Tongue (tissue), 2 donors: ENCODE results near the gene SLC44A4. TPM values are rescaled to one million over a fixed set of nuclear protein-coding genes. Genes with fewer than 3 reads are reported as not detected.
"Not testable (repeated sequence)": the region's sequence is repeated elsewhere in the genome, so short reads cannot be mapped to it uniquely, and the experiment has no call there.

Source experiments
- DNase-seq: peaks from one replicate; pipeline ENCODE4 v3.0.0-alpha.2; 2015
- total RNA-seq: library from RNA; depleted of rRNA; stranded (reverse); fragments of >200 nt; gene quantifications from one replicate; pipeline ENCODE4 v1.2.3, GENCODE V29; 2014

SLC44A4 gene
- total RNA-seq, 1 donor from 2014 or later = 1.7 TPM

- DNase-seq = no peak
Measured at GRCh38 chr6:31879143-31879542, 346 bp upstream of the SLC44A4 start.

DNA sequence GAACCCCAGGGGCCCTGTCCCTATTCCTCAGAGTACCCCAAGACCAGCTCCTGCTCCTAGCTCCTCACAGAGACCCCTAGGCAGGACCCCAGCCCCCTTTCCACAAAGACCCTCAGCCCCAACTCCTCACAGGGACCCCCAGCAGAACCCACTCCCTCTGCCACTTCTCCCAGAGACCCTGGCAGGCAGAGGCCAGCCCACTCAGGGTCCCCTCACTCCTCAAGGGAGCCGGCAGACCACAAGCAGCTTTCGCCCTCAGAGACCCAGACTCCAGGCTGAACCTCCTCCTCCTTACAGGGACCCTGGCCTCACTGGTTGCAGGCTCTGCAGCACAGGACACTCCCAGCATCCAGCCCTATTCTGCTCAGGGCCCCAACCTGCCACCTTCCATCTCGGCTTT lies 575 bp downstream of the SLC44A4 start:
- DNase-seq = no peak

DNA sequence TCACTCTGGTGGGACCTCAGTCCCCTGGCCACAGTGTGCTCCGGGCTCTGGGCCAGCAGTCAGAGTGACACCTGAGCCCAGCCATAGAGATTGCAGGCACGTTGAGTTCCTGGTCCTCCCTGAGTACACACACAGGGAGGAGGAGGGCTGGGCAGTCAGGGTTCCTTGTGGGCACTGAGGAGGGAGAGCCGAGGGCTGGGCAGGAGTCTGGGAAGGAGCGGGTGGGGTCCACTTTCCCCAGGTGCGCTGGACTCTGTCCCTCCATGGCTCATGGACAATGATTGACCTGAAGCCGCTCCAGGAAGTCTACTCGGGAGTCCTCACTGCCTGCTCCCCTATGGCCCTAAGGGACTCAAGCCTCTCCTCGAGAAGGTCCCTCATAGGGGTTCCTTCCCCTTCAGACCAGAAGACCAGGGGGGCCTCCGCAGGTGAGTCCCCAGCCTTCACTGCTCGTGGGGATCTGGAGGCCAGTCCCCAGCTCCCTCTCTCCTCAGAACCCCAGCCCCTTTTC lies 1.1 kb downstream of the SLC44A4 start:
- no peak for DNase-seq

GRCh38 chr6:31877125-31877650 lies 1.6 kb downstream of the SLC44A4 start:
- no peak for DNase-seq

- DNase-seq = no peak
Measured at GRCh38 chr6:31876357-31876756, 2.4 kb downstream of the SLC44A4 start.

DNA sequence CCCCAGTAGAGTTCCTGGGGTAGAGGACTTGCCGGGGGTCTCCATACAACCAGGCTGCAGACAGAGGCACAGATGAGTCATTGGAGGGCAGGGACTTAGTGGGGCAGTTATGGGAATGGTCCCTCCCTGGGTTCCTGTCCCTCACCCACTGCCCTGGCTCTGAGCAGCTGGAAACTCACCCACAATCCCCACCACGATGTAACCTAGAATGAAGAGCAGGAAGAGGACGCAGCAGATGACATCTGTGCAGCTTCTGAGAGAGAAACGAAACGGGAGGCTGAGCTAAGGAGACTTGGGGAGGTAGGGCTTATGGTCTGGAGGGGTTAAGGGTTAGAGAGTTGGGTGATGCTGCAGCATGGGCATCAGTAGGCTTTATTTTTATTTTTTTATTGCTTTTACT lies 2.9 kb downstream of the SLC44A4 start:
- DNase-seq = no peak

DNA sequence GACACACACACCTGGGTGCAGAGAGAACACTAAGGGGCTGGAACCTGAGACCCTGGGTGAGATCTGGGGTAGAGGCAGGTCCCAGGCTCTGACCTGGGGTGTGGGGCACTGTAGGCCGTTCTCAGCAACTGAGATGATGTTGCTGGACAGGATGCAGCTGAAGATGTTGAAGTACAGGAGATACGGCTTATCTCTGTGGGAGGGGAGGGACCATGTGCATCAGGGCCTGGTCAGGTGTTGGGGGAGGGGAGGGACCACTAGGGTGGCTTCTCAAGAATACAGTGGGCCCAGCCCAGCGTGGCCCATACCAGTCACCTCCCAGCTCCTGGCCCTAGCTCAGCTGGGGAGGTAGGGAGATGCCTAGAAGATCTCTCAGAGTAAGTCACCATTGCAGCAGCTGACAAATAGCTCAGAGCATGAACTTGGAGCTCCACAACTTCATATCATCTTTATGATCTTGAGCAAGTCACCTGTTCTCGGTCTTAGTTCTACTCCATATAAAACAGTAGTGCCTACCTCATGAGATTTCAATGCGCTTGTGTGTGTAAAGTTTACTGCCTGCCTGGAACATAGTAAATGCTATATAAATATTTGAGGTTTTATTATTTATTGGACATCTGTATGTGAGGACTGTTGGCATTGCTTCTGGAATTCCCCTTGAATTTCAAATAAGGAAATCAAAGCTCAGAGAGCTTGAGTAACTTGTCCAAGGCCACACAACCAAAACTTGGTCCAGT lies 3.8 kb downstream of the SLC44A4 start:
- no peak for DNase-seq

DNA sequence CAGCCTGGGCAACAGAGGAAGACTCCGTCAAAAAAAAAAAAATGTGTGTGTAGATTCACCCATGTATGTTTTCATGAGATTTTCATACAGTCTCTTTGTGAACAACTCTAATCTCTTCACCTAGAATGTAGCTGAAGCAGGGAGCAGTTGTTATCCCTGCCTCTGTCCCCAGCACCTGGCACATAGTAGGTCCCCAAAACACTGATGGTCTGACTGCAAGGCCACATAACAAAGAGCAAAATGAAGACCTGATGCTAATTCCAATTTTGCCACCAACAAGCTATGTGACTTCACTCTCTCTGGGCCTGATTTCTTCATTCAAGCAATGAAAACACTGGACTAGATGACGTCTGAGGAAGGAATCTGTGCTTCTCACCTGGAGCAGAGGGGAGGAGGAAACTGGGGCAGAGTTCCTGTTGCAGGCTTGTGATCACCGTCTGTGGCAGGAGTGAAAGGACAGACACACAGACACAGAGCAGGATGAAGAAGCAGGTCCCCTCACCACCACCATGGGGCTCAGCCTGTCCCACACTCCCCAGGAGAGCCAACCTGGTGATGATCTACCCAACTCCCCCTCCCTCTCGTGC lies 4.6 kb downstream of the SLC44A4 start:
- DNase-seq = no peak

DNA sequence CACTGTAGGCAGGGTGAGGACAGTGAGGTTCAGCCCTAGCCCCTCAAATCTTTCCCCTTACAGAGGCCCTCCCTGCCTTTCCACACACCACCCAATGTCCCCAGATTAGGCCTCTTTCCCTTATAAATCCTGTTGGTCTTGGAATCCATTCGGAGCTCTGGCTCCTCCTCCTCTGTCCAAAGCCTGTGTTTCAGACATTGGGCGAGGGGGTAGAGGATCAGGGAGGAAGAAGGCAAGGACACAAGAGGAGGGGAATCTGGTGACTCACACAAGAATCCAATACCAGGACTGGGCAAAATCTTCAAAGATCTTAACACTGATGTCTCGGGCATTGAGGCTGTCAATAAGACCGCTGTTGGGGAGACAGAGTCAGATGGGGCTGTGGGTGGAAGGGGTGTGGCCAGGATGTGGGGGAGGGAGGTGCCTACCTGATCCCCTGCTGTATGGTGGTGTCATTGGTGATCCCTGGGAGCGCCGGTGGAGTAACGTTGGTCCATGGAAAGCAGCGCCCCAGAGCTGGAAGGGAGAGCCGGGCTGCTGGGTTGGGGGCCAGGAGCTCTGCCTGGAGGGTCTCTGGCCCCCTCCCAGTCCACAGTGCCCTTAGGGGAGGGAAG lies 7.6 kb downstream of the SLC44A4 start:
- DNase-seq = peak; percentile 34

- no peak for DNase-seq
Measured at GRCh38 chr6:31870385-31870921, 8.3 kb downstream of the SLC44A4 start.

- no peak for DNase-seq
Measured at GRCh38 chr6:31869343-31869742, 9.5 kb downstream of the SLC44A4 start.

- DNase-seq = not testable (repeated sequence)
Measured at GRCh38 chr6:31868658-31868971, 10.2 kb downstream of the SLC44A4 start.

DNA sequence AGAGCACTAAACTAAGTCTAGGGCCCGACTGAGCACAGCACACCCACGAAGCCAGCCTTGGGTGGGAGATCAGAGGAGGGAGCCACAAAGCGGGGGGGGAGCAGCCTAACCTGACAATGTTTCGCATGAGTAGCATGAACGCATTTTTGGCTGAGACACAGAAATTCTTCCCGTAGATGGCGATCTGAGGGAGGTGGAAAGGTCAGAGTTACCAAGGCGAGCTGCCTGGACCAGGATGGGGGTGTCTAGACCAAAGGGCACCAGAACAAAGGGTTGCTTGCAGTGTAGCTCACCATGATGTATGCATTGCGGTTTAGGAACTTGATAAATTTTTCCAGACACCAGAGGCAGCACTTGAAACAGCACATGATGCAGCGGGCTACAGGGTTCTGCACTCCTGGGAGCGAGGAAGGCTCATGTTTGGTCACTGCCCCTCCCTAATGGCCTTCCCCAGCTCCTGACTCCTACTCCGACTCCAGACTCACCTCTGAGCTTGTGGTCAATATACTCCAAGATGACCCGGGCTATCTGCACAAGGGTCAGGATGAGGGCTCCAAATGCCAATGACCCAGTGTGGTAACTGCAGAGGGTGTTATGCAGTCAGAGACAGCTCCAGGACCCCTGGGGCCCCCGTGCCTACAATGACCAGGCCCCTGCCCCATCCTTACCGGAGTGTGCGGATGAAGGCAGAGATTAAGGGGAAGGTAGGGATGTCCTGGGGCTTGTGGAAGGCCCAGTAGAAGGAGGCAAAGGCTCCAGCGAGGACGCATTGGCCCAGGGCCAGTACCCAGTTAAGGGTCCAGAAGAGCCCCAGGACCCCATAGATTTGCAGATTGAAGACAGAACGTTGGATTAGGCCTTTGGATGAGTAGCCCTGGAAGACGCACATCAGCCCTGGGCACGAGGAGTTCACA lies 13.3 kb downstream of the SLC44A4 start:
- DNase-seq = no peak

- DNase-seq = no peak
Measured at GRCh38 chr6:31864818-31865204, 14.0 kb downstream of the SLC44A4 start.

DNA sequence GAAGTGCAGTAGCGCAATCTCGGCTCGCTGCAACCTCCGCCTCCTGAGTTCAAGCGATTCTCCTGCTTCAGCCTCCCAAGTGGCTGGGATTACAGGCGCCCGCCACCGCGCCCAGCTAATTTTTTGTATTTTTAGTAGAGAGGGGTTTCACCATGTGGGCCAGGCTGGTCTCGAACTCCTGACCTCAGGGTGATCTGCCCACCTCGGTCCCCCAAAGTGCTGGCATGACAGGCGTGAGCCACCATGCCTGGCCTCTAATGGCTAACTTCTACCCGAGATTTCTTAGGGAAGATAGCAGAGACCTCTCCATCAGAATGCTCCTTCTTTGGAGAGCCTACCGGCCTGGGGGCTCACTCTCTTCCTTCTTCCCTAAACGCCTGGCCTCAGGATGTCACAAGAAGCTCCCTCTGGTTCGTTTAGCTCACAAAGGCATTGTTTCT lies 14.7 kb downstream of the SLC44A4 start:
- not testable (repeated sequence) for DNase-seq

GRCh38 chr6:31862344-31863235 lies 16.2 kb downstream of the SLC44A4 start, which contains the start of gene NEU1:
TSS of gene NEU1 (minus strand) at chr6:31862821. CDS start at chr6:31862776, 45 bp downstream.
- DNase-seq = peak; percentile 100

DNA sequence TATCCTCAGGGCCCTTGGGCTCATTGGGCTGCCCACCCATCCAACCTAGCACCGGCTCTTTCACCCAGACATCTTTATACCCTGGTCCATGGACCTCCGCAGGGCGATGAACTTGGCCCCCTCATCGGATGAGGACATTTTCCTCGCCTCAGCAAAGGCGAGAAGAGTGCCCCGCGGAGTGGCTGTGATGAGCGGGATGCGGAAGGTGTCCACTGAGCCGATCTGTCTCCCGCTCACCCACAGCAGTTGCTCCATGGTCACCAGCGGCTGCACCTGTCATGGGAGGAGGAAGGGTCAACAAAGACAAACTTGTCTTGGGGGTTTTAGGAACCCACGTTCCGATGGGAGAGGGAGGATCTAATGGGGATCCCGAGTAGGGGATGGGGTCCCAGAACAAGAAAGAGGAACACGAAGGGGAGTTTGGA lies 16.9 kb downstream of the SLC44A4 start:
- no peak for DNase-seq

- DNase-seq = no peak
Measured at GRCh38 chr6:31861150-31861549, 17.6 kb downstream of the SLC44A4 start.

DNA sequence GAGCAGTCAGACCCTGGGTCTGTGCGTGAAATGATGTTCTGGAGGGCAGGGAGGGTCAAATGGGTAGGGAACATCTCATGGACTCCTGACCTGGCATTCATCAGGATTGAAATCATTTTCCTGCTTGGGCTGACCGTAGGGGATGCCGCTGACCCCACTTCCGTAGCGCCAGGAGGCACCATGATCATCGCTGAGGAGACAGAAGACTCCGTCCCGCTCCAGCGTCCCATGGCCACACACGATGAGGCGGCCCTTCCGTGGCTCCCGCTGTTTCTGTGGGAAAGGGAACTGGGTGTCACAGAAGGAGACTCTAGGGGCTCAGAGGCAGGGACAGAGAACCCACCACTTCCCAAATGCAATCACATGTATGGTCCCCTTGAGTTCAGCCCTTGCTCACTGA lies 18.4 kb downstream of the SLC44A4 start:
- DNase-seq = no peak

DNA sequence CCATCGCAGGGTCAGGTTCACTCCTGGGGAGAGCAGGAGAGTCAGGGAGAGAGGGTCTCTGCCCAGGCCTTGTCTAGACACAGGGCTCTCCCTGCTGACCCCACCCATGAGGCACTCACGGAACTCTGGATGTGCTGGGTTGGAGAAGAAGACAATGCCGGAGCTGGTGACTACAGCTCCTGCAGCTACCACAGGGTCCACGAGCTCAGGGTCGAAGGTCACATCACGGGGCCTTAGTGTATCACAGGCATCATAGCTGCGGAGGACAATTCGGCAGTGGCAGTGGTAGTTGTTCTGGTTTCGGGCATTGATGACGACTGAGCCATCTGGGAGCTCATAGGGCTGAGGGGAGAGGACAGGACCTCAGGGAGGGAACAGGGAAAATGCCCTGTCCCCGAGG lies 18.9 kb downstream of the SLC44A4 start:
- no peak for DNase-seq

DNA sequence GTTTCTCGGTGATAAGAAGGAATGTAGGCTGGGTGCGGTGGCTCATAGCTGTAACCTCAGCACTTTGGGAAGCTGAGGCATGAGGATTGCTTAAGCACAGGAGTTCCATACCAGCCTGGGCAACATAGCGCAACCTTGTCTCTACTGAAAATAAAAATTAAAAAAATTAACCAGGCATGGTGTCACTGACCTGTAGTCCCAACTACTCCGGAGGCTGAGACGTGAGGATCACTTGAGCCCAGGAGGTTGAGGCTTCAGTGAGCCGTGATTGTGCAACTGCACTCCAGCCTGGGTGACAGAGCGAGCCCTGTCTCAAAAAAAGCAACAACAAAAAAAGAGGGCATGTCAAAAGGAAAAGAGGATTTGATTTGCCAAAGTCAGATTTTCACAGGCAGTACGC lies 20.1 kb downstream of the SLC44A4 start:
- no peak for DNase-seq
